Choroid plexus epithelial cell (primary cell): Measurements from ENCODE around the gene SETD5.

Experiments
- DNase-seq: peaks from one replicate; pipeline ENCODE4 v3.0.0-alpha.2; 2010; ENCODE audit warnings: low read depth
- H3K4me3 ChIP-seq: 2 replicates; pipeline ENCODE4 v1.5.1; 2011; ENCODE audit warnings: low read depth, mild to moderate bottlenecking, control low read depth, low read length, moderate library complexity
- TF ChIP-seq, protein P1 (sequence below): conservative IDR thresholded peaks from 2 replicates; pipeline ENCODE4 v1.5.1; 2011; ENCODE audit warnings: low read depth, mild to moderate bottlenecking, control low read depth, inconsistent platforms, low read length, moderate library complexity

SETD5 gene

DNA sequence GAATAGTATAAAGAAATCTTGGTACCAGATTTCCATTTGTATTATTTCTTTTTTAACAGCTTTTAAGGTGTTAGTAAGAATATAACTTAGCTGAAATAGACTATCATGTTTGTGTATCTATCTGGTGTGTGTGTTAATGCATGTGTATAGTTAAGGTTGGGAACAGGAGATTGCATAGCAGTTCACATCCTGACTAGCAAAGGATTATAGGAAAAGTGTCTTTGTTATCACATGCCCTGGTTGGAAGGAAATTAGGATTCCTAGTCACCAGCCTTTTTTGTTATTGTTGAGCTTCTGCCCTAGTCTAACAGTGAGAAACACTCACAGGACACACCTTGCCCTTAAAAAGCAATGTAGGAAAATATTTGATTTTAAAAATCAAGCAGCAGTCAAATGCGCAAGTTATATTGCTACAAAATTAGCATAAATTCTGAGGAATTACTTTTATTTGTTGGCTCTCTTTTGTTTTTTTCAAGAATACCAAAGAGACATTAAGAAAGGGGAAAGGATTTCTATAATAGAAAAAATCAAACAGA, 58.2 kb downstream of the SETD5 start:
- no peak overlapping the region for H3K4me3 ChIP-seq
- TF ChIP-seq, protein P1, sequence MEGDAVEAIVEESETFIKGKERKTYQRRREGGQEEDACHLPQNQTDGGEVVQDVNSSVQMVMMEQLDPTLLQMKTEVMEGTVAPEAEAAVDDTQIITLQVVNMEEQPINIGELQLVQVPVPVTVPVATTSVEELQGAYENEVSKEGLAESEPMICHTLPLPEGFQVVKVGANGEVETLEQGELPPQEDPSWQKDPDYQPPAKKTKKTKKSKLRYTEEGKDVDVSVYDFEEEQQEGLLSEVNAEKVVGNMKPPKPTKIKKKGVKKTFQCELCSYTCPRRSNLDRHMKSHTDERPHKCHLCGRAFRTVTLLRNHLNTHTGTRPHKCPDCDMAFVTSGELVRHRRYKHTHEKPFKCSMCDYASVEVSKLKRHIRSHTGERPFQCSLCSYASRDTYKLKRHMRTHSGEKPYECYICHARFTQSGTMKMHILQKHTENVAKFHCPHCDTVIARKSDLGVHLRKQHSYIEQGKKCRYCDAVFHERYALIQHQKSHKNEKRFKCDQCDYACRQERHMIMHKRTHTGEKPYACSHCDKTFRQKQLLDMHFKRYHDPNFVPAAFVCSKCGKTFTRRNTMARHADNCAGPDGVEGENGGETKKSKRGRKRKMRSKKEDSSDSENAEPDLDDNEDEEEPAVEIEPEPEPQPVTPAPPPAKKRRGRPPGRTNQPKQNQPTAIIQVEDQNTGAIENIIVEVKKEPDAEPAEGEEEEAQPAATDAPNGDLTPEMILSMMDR, result no peak
- DNase-seq, result no peak

DNA sequence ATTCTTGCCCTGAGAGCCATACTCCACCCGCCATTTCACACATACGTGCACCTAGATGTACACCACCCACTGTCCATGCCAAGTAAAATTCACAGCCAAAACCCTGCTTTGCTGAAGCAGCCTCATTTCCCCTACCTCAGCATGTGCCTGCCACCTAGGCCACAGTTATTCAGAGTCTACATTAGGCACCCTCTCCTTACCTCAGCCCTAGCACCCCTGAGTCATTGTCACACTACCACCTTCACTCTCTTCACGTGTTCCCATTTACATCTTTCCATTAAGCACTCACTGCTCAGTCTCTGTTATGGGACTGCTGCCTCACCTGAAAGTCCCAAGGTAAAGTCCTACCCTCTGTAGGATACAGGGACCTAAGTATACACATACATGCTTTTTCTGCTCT, 70.0 kb downstream of the SETD5 start:
- TF ChIP-seq, protein P1, result no peak
- DNase-seq, result no peak
- H3K4me3 ChIP-seq, result no peak overlapping the region

DNA sequence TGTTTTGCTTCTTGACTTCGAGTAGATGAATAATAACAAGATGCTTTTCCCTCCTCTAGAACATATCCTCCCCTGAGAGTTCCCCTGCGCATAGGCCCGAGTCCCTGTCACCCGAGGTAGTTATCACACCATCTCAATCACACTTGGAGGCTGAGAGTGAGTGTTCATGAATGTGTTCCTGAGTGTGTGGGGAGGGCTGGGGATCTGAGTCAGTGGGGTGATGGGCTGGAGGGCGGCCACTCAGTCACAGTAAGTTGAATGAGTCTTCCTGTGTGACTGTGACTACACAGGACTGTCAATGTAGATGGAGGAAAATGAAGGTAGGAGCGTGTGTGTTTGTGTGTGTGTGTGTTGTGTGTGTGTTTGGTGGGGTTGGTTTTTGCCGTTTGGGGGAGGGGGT, 71.0 kb downstream of the SETD5 start:
- H3K4me3 ChIP-seq, result no peak overlapping the region
- TF ChIP-seq, protein P1, result no peak
- DNase-seq, result no peak

DNA sequence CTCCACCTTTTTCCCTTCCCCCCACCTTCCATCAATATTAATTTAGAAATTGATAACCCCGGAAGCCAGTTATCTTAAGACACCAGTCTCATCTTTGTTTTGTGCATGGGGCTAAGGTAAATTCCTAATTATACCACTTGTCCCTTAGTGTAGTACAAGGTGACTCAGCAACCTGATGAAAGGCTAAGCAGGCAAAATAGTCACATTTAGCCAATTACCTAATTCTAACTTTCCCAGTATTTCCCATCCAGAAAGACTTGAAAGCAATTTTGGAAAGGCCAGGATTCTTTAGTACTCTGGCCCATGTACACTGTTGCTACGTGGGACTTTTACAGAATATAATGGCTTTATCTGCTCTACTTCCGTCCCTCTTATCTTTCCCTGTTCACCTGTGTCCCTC, 72.6 kb downstream of the SETD5 start:
- H3K4me3 ChIP-seq, result no peak overlapping the region
- TF ChIP-seq, protein P1, result no peak
- DNase-seq, result no peak

DNA sequence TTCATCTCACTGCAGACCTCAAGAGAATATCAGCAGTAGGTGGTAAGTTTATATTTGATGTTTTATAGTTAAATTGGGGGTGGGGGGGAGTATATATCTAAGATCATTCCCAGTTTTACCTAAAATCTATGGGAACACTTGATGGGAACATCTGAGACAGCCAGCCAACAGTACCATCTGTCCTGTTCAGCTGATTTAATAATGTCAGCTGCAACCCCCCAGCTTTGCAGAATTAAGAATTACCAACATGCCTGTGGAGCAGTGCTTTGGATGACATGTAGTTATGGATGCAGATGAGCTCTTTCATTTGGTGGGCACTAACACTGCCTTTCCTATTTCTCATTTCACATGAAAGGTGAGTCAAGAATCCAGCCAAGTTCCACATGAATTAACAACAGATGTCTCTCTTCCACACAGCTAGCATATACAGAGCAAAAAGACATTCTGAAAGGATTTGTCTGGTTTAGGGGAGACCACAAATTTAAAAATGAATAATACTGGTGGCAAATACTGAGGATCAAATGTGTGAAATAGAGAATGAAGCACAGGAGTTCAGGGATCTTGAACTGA, 76.2 kb downstream of the SETD5 start:
- H3K4me3 ChIP-seq, result no peak overlapping the region
- TF ChIP-seq, protein P1, result no peak
- DNase-seq, result no peak

DNA sequence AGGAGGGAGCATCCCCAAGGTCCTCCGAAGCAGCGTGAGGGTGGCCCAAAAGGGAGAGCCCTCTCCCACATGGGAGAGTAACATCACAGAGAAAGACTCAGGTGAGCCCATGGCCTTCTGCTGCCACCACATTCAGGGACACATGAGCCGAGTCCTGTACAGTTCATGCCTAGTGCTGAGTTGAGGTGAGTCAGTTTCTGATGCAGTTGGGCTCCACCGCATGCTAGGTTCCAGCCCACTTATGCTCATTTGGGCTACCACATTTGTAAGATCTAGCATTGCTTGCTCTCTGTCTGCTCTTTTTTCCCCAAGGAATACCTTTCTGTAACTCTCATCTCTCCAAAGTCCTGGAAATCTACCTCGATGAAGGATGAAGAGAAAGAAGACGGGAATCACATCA, 77.1 kb downstream of the SETD5 start:
- no peak for DNase-seq

More for the DNA sequence above, 77.1 kb downstream of the SETD5 start:
- TF ChIP-seq, protein P1, result no peak
- no peak overlapping the region for H3K4me3 ChIP-seq
